Measurements from ENCODE around the gene MYO1B.

DNA sequence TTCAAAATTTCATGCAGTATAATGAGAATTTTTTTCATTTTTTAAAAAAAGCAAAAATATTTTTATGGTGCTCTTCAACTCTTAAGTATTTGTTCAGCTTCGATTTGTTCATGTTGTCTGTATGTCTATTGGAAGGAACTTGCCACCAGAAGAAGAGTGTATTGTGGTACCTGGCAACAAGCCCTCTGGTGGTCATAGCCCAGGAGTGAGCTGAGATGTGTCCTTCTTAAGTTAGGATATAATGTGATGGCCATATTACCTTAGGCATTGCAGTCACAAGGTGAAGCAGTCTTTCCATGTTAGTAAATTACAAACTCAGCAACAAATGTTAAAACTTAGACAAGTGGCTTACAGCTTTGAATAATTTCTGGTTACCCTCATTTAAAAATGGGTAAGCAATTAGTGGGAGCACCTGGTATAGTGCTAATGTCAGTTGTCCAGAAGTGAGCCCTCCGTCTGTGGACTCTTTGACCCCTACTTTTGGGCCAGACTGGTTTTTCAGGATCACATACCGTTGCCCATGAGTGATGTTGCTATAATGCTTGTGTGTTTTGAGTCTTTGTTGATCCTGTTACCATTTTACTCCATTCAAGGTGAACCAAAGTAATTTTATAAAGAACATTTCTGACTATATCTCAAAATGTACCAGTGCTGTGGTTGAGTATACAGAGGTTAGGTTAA lies 57.4 kb downstream of the MYO1B start:
- no peak for TF ChIP-seq AR (CRISPR knock-in tag; IDR thresholded peaks at IDR 0.05)
- TF ChIP-seq NR1H2 (CRISPR knock-in tag; IDR thresholded peaks at IDR 0.05), result no peak
- TF ChIP-seq, protein P1, sequence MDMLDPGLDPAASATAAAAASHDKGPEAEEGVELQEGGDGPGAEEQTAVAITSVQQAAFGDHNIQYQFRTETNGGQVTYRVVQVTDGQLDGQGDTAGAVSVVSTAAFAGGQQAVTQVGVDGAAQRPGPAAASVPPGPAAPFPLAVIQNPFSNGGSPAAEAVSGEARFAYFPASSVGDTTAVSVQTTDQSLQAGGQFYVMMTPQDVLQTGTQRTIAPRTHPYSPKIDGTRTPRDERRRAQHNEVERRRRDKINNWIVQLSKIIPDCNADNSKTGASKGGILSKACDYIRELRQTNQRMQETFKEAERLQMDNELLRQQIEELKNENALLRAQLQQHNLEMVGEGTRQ (CRISPR knock-in tag; IDR thresholded peaks at IDR 0.05), result no peak
- TF ChIP-seq, protein P2, sequence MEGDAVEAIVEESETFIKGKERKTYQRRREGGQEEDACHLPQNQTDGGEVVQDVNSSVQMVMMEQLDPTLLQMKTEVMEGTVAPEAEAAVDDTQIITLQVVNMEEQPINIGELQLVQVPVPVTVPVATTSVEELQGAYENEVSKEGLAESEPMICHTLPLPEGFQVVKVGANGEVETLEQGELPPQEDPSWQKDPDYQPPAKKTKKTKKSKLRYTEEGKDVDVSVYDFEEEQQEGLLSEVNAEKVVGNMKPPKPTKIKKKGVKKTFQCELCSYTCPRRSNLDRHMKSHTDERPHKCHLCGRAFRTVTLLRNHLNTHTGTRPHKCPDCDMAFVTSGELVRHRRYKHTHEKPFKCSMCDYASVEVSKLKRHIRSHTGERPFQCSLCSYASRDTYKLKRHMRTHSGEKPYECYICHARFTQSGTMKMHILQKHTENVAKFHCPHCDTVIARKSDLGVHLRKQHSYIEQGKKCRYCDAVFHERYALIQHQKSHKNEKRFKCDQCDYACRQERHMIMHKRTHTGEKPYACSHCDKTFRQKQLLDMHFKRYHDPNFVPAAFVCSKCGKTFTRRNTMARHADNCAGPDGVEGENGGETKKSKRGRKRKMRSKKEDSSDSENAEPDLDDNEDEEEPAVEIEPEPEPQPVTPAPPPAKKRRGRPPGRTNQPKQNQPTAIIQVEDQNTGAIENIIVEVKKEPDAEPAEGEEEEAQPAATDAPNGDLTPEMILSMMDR (IDR thresholded peaks at IDR 0.05), result no peak
